Testis (tissue), 2 donors: ENCODE results near the gene APIP.

ENCODE experiments used
- CTCF ChIP-seq, 3 experiments: fragments of 450-650 bp in 2 of 3; fragments of 200-600 bp in 1 of 3; sonication (generic) in 1 of 3; IDR thresholded peaks; one replicate each; pipeline ENCODE4 v1.5.1; 2016 to 2019; ENCODE audit warnings: antibody characterized with exemption in 3 of 3, mild to moderate bottlenecking in 2 of 3, moderate library complexity in 1 of 3
- POLR2A ChIP-seq: fragments of 450-650 bp; IDR thresholded peaks from one replicate; pipeline ENCODE4 v1.6.1; 2017; ENCODE audit warnings: antibody characterized with exemption, mild to moderate bottlenecking, moderate library complexity

GRCh38 chr11:34877375-34877975, 38.7 kb downstream of the APIP start:
- TF ChIP-seq CTCF (IDR thresholded peaks at IDR 0.05) (no peak), POLR2A (no peak)
